WTC11 (cell line): Measurements from ENCODE around the gene CIZ1. TPM values are rescaled to one million over a fixed set of nuclear protein-coding genes. Genes with fewer than 3 reads are reported as not detected.

Source experiments
- AFF4 ChIP-seq: sonication (generic); formaldehyde crosslinking; IDR thresholded peaks from 2 replicates; pipeline ENCODE4 v1.8.1; 2023; ENCODE audit warnings: mild to moderate bottlenecking, missing genetic modification reagents, borderline replicate concordance
- AR ChIP-seq: fragments of 250-450 bp; sonication (Bioruptor Pico); IDR thresholded peaks from 2 replicates; pipeline ENCODE4 v1.9.0; 2021; ENCODE audit warnings: mild to moderate bottlenecking
- ETV6 ChIP-seq: sonication (generic); formaldehyde crosslinking; IDR thresholded peaks from 2 replicates; pipeline ENCODE4 v1.8.1; 2022; ENCODE audit warnings: mild to moderate bottlenecking, missing genetic modification reagents
- JUN ChIP-seq: sonication (generic); formaldehyde crosslinking; IDR thresholded peaks from 2 replicates; pipeline ENCODE4 v1.8.0; 2023; ENCODE audit warnings: mild to moderate bottlenecking, missing genetic modification reagents
- MAX ChIP-seq: sonication (generic); formaldehyde crosslinking; IDR thresholded peaks from 2 replicates; pipeline ENCODE4 v1.8.0; 2022; ENCODE audit warnings: mild to moderate bottlenecking, missing genetic modification reagents
- MXD4 ChIP-seq: fragments of 250-450 bp; sonication (Bioruptor Pico); IDR thresholded peaks from 2 replicates; pipeline ENCODE4 v1.8.0; 2021; ENCODE audit warnings: mild to moderate bottlenecking, moderate library complexity, borderline replicate concordance
- MYBL2 ChIP-seq: sonication (generic); formaldehyde crosslinking; IDR thresholded peaks from 2 replicates; pipeline ENCODE4 v1.8.1; 2023; ENCODE audit warnings: mild to moderate bottlenecking, moderate library complexity, missing genetic modification reagents
- RORB ChIP-seq: fragments of 250-450 bp; sonication (Bioruptor Pico); IDR thresholded peaks from 2 replicates; pipeline ENCODE4 v1.9.0; 2021; ENCODE audit warnings: mild to moderate bottlenecking
- SMAD3 ChIP-seq: sonication (generic); formaldehyde crosslinking; IDR thresholded peaks from 2 replicates; pipeline ENCODE4 v1.8.0; 2022; ENCODE audit warnings: missing genetic modification reagents, mild to moderate bottlenecking, borderline replicate concordance
- SMAD4 ChIP-seq: sonication (generic); formaldehyde crosslinking; IDR thresholded peaks from 2 replicates; pipeline ENCODE4 v1.8.0; 2022; ENCODE audit warnings: mild to moderate bottlenecking, missing genetic modification reagents
- total RNA-seq: library from RNA; stranded (reverse); gene quantifications from 3 replicates; pipeline ENCODE4 v1.2.3, GENCODE V29; 2021
- TF ChIP-seq, protein P1 (sequence below): sonication (generic); formaldehyde crosslinking; conservative IDR thresholded peaks from 2 replicates; pipeline ENCODE4 v1.8.1; 2023; ENCODE audit warnings: mild to moderate bottlenecking, low read depth, missing genetic modification reagents, moderate library complexity
- TF ChIP-seq, protein P2 (sequence below): sonication (generic); formaldehyde crosslinking; IDR thresholded peaks from 2 replicates; pipeline ENCODE4 v1.8.1; 2022; ENCODE audit warnings: low read depth, missing genetic modification reagents, borderline replicate concordance
- TF ChIP-seq, protein P3 (sequence below): sonication (generic); formaldehyde crosslinking; IDR thresholded peaks from 2 replicates; pipeline ENCODE4 v1.8.1; 2022; ENCODE audit warnings: low read depth, mild to moderate bottlenecking, moderate library complexity, missing genetic modification reagents, borderline replicate concordance
- TF ChIP-seq, protein P4 (sequence below): sonication (generic); formaldehyde crosslinking; IDR thresholded peaks from 2 replicates; pipeline ENCODE4 v1.8.0; 2023; ENCODE audit warnings: mild to moderate bottlenecking, missing genetic modification reagents
- TF ChIP-seq, protein P5 (sequence below): fragments of 250-450 bp; sonication (Bioruptor Pico); IDR thresholded peaks from 2 replicates; pipeline ENCODE4 v1.9.0; 2021; ENCODE audit warnings: moderate library complexity, mild to moderate bottlenecking, inconsistent platforms, borderline replicate concordance
- TF ChIP-seq, protein P6 (sequence below): fragments of 250-450 bp; sonication (Bioruptor Pico); IDR thresholded peaks from 2 replicates; pipeline ENCODE4 v1.9.0; 2021; ENCODE audit warnings: mild to moderate bottlenecking, borderline replicate concordance

The CIZ1 gene
- total RNA-seq, 1 experiment from 2014 or later, result 90.2 TPM

DNA sequence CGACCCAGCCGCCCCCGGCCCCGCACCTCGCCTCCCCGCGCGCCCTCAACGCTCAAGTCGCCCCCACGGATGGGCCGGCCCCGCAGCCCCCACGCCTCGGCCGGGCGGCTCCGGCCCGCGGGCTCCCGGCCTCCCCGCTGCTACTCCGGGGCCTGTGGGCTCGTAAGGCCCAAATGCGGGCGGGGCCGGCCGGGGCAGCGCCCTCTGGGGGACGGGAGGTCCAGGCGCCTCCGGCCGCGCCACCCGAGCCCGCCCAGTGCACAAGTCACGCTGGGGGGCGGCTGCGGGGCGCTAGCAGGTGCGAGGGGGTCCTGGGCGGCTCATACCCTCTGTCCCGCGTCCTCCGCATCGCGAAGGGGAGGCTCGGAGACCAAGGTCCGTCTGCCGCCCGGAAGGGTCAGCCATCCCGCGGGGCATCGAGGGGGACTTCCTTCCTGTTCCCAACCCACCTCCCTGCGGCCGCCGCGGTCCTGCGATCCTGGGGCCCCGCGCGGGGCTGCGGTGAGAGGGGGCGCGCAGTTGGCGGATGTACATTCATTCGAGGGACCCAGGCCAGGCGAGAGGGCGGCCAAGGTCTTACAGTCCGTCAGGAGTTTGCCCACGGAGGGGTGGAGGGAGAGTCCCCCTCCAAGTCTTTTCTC is at the start of gene CIZ1 (continued):
- TF ChIP-seq, protein P1, sequence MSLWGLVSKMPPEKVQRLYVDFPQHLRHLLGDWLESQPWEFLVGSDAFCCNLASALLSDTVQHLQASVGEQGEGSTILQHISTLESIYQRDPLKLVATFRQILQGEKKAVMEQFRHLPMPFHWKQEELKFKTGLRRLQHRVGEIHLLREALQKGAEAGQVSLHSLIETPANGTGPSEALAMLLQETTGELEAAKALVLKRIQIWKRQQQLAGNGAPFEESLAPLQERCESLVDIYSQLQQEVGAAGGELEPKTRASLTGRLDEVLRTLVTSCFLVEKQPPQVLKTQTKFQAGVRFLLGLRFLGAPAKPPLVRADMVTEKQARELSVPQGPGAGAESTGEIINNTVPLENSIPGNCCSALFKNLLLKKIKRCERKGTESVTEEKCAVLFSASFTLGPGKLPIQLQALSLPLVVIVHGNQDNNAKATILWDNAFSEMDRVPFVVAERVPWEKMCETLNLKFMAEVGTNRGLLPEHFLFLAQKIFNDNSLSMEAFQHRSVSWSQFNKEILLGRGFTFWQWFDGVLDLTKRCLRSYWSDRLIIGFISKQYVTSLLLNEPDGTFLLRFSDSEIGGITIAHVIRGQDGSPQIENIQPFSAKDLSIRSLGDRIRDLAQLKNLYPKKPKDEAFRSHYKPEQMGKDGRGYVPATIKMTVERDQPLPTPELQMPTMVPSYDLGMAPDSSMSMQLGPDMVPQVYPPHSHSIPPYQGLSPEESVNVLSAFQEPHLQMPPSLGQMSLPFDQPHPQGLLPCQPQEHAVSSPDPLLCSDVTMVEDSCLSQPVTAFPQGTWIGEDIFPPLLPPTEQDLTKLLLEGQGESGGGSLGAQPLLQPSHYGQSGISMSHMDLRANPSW (CRISPR knock-in tag), result no peak
- TF ChIP-seq, protein P2, sequence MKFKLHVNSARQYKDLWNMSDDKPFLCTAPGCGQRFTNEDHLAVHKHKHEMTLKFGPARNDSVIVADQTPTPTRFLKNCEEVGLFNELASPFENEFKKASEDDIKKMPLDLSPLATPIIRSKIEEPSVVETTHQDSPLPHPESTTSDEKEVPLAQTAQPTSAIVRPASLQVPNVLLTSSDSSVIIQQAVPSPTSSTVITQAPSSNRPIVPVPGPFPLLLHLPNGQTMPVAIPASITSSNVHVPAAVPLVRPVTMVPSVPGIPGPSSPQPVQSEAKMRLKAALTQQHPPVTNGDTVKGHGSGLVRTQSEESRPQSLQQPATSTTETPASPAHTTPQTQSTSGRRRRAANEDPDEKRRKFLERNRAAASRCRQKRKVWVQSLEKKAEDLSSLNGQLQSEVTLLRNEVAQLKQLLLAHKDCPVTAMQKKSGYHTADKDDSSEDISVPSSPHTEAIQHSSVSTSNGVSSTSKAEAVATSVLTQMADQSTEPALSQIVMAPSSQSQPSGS (CRISPR knock-in tag), result no peak
- TF ChIP-seq ETV6 (no peak), SMAD3 (CRISPR knock-in tag) (0 out of 2 replicates have a peak, but pooled peaks have one; percentile 36), AFF4 (CRISPR knock-in tag) (no peak), MYBL2 (CRISPR knock-in tag) (peak; percentile 70; the same call in 1 of the 2 replicates), SMAD4 (no peak), MXD4 (CRISPR knock-in tag) (no peak), RORB (CRISPR knock-in tag) (no peak), MAX (CRISPR knock-in tag) (peak; percentile 38; the same call in 1 of the 2 replicates), AR (CRISPR knock-in tag) (no peak), JUN (CRISPR knock-in tag) (no peak)
- TF ChIP-seq, protein P3, sequence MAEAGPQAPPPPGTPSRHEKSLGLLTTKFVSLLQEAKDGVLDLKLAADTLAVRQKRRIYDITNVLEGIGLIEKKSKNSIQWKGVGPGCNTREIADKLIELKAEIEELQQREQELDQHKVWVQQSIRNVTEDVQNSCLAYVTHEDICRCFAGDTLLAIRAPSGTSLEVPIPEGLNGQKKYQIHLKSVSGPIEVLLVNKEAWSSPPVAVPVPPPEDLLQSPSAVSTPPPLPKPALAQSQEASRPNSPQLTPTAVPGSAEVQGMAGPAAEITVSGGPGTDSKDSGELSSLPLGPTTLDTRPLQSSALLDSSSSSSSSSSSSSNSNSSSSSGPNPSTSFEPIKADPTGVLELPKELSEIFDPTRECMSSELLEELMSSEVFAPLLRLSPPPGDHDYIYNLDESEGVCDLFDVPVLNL (CRISPR knock-in tag), result peak; percentile 16; the same call in 1 of the 2 replicates
- TF ChIP-seq, protein P4, sequence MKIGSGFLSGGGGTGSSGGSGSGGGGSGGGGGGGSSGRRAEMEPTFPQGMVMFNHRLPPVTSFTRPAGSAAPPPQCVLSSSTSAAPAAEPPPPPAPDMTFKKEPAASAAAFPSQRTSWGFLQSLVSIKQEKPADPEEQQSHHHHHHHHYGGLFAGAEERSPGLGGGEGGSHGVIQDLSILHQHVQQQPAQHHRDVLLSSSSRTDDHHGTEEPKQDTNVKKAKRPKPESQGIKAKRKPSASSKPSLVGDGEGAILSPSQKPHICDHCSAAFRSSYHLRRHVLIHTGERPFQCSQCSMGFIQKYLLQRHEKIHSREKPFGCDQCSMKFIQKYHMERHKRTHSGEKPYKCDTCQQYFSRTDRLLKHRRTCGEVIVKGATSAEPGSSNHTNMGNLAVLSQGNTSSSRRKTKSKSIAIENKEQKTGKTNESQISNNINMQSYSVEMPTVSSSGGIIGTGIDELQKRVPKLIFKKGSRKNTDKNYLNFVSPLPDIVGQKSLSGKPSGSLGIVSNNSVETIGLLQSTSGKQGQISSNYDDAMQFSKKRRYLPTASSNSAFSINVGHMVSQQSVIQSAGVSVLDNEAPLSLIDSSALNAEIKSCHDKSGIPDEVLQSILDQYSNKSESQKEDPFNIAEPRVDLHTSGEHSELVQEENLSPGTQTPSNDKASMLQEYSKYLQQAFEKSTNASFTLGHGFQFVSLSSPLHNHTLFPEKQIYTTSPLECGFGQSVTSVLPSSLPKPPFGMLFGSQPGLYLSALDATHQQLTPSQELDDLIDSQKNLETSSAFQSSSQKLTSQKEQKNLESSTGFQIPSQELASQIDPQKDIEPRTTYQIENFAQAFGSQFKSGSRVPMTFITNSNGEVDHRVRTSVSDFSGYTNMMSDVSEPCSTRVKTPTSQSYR (CRISPR knock-in tag), result no peak
- TF ChIP-seq, protein P5, sequence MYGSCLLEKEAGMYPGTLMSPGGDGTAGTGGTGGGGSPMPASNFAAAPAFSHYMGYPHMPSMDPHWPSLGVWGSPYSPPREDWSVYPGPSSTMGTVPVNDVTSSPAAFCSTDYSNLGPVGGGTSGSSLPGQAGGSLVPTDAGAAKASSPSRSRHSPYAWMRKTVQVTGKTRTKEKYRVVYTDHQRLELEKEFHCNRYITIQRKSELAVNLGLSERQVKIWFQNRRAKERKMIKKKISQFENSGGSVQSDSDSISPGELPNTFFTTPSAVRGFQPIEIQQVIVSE, result no peak
- TF ChIP-seq, protein P6, sequence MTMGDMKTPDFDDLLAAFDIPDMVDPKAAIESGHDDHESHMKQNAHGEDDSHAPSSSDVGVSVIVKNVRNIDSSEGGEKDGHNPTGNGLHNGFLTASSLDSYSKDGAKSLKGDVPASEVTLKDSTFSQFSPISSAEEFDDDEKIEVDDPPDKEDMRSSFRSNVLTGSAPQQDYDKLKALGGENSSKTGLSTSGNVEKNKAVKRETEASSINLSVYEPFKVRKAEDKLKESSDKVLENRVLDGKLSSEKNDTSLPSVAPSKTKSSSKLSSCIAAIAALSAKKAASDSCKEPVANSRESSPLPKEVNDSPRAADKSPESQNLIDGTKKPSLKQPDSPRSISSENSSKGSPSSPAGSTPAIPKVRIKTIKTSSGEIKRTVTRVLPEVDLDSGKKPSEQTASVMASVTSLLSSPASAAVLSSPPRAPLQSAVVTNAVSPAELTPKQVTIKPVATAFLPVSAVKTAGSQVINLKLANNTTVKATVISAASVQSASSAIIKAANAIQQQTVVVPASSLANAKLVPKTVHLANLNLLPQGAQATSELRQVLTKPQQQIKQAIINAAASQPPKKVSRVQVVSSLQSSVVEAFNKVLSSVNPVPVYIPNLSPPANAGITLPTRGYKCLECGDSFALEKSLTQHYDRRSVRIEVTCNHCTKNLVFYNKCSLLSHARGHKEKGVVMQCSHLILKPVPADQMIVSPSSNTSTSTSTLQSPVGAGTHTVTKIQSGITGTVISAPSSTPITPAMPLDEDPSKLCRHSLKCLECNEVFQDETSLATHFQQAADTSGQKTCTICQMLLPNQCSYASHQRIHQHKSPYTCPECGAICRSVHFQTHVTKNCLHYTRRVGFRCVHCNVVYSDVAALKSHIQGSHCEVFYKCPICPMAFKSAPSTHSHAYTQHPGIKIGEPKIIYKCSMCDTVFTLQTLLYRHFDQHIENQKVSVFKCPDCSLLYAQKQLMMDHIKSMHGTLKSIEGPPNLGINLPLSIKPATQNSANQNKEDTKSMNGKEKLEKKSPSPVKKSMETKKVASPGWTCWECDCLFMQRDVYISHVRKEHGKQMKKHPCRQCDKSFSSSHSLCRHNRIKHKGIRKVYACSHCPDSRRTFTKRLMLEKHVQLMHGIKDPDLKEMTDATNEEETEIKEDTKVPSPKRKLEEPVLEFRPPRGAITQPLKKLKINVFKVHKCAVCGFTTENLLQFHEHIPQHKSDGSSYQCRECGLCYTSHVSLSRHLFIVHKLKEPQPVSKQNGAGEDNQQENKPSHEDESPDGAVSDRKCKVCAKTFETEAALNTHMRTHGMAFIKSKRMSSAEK (CRISPR knock-in tag), result no peak
